ENCODE measurements around the gene GATA5. TPM values are rescaled to one million over a fixed set of nuclear protein-coding genes. Genes with fewer than 3 reads are reported as not detected.

Gene GATA5
- total and polyA plus RNA-seq, 10 of the 15 experiments (the other 5 are each of a cell fraction or from before 2014, with no cell fraction given) = not detected

DNA sequence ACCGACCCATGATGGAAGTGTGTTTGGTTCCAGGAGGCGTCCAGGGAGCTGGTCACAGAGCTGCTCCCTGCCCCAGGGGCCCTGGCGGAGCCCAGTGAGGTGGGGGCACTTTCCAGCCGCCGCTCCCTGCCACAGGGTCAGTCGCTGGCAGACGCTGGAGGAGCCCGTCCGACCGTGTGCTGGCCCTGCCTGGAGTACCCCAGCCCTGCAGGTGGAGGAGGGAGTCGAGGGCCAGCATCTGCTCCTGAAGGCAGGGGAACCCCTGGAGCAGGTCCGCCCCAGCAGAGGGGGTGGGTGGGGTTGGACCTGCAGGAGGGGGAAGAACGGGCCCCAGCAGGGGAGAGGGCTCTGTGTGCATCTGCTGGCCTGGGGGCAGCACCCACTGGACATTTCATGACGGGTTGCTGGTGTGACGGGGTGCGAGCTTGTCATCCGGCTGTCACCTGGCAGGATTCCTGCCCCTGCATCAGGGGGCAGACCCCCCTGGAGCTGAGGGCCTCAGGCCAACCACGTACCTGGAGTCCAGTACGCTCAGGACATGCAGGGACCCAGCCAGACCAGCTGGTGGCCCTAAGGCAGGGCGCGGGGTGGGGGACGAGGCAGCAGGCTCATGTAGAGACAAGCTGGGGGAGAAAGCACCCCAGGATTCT is 32.3 kb upstream of the GATA5 start (continued):
- TF ChIP-seq, protein P1, sequence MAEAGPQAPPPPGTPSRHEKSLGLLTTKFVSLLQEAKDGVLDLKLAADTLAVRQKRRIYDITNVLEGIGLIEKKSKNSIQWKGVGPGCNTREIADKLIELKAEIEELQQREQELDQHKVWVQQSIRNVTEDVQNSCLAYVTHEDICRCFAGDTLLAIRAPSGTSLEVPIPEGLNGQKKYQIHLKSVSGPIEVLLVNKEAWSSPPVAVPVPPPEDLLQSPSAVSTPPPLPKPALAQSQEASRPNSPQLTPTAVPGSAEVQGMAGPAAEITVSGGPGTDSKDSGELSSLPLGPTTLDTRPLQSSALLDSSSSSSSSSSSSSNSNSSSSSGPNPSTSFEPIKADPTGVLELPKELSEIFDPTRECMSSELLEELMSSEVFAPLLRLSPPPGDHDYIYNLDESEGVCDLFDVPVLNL (IDR thresholded peaks at IDR 0.05; ENCODE audit: low read depth, low read length) = no peak

DNA sequence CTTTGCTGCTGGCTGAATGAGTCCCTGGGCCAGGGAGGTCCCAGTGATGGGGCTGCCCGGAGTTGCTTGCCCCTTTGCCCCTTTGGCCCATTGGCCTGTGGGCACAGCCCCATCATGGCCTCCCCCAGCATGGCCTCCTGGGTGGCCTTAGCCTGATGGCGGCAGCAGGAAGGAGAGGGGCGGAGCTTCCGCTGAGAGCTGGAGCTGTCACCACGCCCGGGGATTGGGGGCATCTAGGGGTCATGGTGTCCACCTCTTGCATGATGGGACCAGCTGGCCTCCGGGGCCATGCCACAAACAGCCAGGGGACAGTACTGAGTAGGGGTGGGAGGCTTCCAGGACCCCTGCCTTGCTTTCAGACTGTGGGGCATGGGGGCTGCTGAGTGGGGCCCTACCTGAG is 31.5 kb upstream of the GATA5 start:
- no peaks in the 10 kb centered on the region for H3K36me3 ChIP-seq (ENCODE audit: control insufficient read depth in 2 of 2, insufficient read depth in 2 of 2, low read length in 1 of 2)
- H3K27me3 ChIP-seq (replicated peaks in 1 of 2; ENCODE audit: control insufficient read depth in 2 of 2, insufficient read depth in 2 of 2, low read length in 1 of 2) = peaks cover 0 to 2% of the 10 kb centered on the region in 2 experiments; a peak in 1 of 4 replicates
- ChIA-PET POLR2A (no interaction called here), SMC1A (ENCODE audit: uncharacterized antibody, unreplicated experiment) (no interaction called here), RAD21 (ENCODE audit: unreplicated experiment) (no interaction called here), CTCF (no interaction called here)
- no peak overlapping the region for H3K27ac ChIP-seq (ENCODE audit: control insufficient read depth, insufficient read depth)
- BruUV-seq (replicated peaks) = no TSS peak
- no peak for FAIRE-seq
- in situ Hi-C loops (cut with MboI) (no loop called here), intact Hi-C loops (cut with micrococcal nuclease; ENCODE audit: unreplicated experiment) (no loop called here)
- WGBS (ENCODE audit: insufficient coverage, insufficient replicate concordance, low lambda C conversion rate, missing lambda C conversion rate) = 81% methylated on average over 7 of the region's 7 CpGs
- peaks cover 3% of the 10 kb centered on the region for H3K4me1 ChIP-seq (ENCODE audit: control insufficient read depth, insufficient read depth, low read length)
- no peak overlapping the region for H3K9ac ChIP-seq (ENCODE audit: control insufficient read depth, insufficient read depth, low read length)
- no peak overlapping the region for H3K4me3 ChIP-seq
- H3K4me2 ChIP-seq (ENCODE audit: control insufficient read depth, insufficient read depth) = no peak overlapping the region
- no peaks in the 10 kb centered on the region for H3K9me3 ChIP-seq (replicated peaks; ENCODE audit: control insufficient read depth, insufficient read depth, low read length)
- H2AFZ ChIP-seq (ENCODE audit: control insufficient read depth, low read depth, low read length) = no peak overlapping the region
- H4K20me1 ChIP-seq (ENCODE audit: control insufficient read depth, insufficient read depth) = no peaks in the 10 kb centered on the region
- no peak for ATAC-seq
- no peaks in the 10 kb centered on the region for H3K79me2 ChIP-seq (ENCODE audit: control insufficient read depth, insufficient read depth, low read length)
- DNase-seq (ENCODE audit: low read depth, low spot score) = no peak
- TF ChIP-seq, protein P2, sequence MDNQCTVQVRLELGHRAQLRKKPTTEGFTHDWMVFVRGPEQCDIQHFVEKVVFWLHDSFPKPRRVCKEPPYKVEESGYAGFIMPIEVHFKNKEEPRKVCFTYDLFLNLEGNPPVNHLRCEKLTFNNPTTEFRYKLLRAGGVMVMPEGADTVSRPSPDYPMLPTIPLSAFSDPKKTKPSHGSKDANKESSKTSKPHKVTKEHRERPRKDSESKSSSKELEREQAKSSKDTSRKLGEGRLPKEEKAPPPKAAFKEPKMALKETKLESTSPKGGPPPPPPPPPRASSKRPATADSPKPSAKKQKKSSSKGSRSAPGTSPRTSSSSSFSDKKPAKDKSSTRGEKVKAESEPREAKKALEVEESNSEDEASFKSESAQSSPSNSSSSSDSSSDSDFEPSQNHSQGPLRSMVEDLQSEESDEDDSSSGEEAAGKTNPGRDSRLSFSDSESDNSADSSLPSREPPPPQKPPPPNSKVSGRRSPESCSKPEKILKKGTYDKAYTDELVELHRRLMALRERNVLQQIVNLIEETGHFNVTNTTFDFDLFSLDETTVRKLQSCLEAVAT (IDR thresholded peaks at IDR 0.05) = no peak
- no peak for TF ChIP-seq ZNF622 (IDR thresholded peaks at IDR 0.05)
